ENCODE results near the gene HLA-DPA1.

The HLA-DPA1 gene

DNA sequence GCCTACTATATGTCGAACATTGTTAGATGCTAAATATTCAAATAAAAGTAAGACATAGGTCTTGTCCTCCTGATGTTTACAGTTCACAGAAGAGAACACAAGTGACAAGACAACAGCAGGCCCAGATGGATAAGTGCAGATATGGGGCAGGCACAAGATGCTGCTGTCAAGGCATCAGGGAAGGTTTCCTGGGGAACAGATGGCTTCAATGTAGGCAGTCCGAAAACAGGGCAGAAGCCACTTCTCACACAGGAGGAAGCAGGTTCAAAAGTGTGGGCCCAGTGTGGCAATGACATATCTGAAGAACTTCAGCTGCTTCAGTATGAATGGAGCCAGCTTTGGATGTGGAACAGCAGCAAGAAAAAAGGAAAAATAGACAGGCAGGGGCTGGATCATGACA, 34.9 kb upstream of the HLA-DPA1 start:
- peaks cover 0 to 38% of the 10 kb centered on the region in 2 donors for H3K27me3 ChIP-seq
- no peaks in the 10 kb centered on the region for H3K4me1 ChIP-seq
- H3K9me3 ChIP-seq, result no peaks in the 10 kb centered on the region
- TF ChIP-seq, protein P1, sequence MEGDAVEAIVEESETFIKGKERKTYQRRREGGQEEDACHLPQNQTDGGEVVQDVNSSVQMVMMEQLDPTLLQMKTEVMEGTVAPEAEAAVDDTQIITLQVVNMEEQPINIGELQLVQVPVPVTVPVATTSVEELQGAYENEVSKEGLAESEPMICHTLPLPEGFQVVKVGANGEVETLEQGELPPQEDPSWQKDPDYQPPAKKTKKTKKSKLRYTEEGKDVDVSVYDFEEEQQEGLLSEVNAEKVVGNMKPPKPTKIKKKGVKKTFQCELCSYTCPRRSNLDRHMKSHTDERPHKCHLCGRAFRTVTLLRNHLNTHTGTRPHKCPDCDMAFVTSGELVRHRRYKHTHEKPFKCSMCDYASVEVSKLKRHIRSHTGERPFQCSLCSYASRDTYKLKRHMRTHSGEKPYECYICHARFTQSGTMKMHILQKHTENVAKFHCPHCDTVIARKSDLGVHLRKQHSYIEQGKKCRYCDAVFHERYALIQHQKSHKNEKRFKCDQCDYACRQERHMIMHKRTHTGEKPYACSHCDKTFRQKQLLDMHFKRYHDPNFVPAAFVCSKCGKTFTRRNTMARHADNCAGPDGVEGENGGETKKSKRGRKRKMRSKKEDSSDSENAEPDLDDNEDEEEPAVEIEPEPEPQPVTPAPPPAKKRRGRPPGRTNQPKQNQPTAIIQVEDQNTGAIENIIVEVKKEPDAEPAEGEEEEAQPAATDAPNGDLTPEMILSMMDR (IDR thresholded peaks at IDR 0.05), result no peak
- no peak for DNase-seq
- intact Hi-C loops (cut with DNase I; ENCODE audit: low total_unique reads), result no loop called here
- H3K36me3 ChIP-seq, result no peaks in the 10 kb centered on the region
- no peak overlapping the region for H3K27ac ChIP-seq
- H3K4me3 ChIP-seq, result no peak overlapping the region

DNA sequence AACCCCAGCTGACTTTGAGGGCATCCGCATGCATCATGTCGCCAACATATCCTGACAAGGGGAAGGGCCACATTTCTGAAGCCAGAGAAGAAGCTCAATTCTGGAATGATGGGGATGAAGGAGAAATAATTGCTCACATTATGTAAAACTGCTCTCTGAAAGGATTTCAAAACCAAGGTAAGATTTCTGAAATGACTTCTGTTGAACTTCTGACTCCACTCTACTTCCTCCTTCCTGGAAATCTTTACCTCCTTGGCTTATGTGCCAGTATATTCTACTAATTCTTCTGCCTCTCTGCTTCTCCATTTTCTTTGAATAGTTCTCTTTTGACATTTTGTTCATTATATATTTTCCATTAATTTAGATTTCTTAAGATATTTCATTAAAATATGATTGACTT, 34.2 kb upstream of the HLA-DPA1 start:
- no peak for DNase-seq
- H3K27me3 ChIP-seq, result peaks cover 0 to 32% of the 10 kb centered on the region in 2 donors

GRCh38 chr6:33105916-33106871, 32.7 kb upstream of the HLA-DPA1 start:
- TF ChIP-seq, protein P1 (IDR thresholded peaks at IDR 0.05), result no peak
- intact Hi-C loops (cut with DNase I; ENCODE audit: low total_unique reads), result no loop called here
- Histone ChIP-seq H3K9me3 (peaks cover 0 to 8% (median 0%) of the 10 kb centered on the region in 3 donors), H3K27ac (no peak overlapping the region), H3K36me3 (no peaks in the 10 kb centered on the region), H3K27me3 (peaks cover 0 to 28% of the 10 kb centered on the region in 2 donors), H3K4me3 (no peak overlapping the region), H3K4me1 (no peaks in the 10 kb centered on the region)
- no peak for DNase-seq

More for the DNA sequence above, 34.2 kb upstream of the HLA-DPA1 start:
- H3K4me1 ChIP-seq, result no peaks in the 10 kb centered on the region
- intact Hi-C loops (cut with DNase I; ENCODE audit: low total_unique reads), result no loop called here
- H3K27ac ChIP-seq, result no peak overlapping the region
- TF ChIP-seq, protein P1 (IDR thresholded peaks at IDR 0.05), result no peak
- H3K36me3 ChIP-seq, result no peaks in the 10 kb centered on the region
- H3K4me3 ChIP-seq, result no peak overlapping the region
- H3K9me3 ChIP-seq, result no peaks in the 10 kb centered on the region

DNA sequence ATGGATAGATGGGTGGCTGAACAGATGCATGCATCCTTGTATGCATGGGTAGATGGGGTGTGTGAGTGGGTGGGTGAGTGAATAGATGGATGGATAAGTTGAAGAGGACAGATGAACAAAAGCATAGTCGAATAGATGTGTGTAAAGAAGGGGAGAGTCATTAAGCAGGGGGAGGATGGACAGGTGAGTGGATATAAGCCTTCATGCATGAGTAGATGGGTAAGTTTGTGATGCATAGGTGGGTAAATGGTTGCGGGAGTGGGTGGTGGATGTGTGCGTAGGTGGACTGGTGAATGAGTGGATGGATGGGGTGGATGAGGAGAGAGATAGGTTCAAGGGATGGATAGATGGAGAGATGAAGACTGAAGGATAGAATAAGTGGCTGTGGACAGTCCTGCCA, 31.9 kb upstream of the HLA-DPA1 start:
- intact Hi-C loops (cut with DNase I; ENCODE audit: low total_unique reads), result no loop called here
- Histone ChIP-seq H3K36me3 (no peaks in the 10 kb centered on the region), H3K9me3 (peaks cover 0 to 14% (median 0%) of the 10 kb centered on the region in 3 donors), H3K4me3 (no peak overlapping the region), H3K27me3 (peaks cover 0 to 28% of the 10 kb centered on the region in 2 donors), H3K27ac (no peak overlapping the region), H3K4me1 (no peaks in the 10 kb centered on the region)
- DNase-seq, result no peak
- TF ChIP-seq, protein P1 (IDR thresholded peaks at IDR 0.05), result no peak

DNA sequence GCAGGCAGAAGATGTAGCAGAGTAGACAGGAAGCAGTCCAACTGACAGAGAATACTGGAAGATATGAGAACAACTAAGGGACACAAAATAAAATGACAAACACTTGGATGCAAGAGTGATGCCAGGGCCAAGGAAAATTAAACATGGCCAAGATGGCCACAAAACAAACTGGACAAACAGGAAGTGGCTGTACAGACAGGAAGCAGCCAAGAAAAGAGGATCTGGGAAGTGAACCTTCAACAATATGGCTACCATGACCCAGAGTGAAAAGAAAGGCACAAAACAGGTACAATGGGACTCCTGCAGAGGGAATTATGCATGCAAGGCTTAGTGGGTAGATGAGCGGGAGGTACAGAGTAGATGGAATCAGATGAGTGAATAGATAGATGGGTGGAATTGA, 31.4 kb upstream of the HLA-DPA1 start:
- H3K4me3 ChIP-seq, result no peak overlapping the region
- intact Hi-C loops (cut with DNase I; ENCODE audit: low total_unique reads), result no loop called here

More for the DNA sequence above, 31.4 kb upstream of the HLA-DPA1 start:
- TF ChIP-seq, protein P1 (IDR thresholded peaks at IDR 0.05), result no peak
- Histone ChIP-seq H3K27me3 (peaks cover 0 to 28% of the 10 kb centered on the region in 2 donors), H3K36me3 (no peaks in the 10 kb centered on the region), H3K9me3 (peaks cover 0 to 14% (median 0%) of the 10 kb centered on the region in 3 donors), H3K27ac (no peak overlapping the region), H3K4me1 (no peaks in the 10 kb centered on the region)
- no peak for DNase-seq

Measured in tibial artery (tissue), 4 donors.